22Rv1 (cell line): ENCODE measurements around the gene KCNQ2.

Experiments used
- CTCF ChIP-seq: fragments of 450-650 bp; IDR thresholded peaks from 2 replicates; pipeline ENCODE4 v1.5.1; 2017; ENCODE audit warnings: mild to moderate bottlenecking
- ZFX ChIP-seq: fragments of 450-650 bp; IDR thresholded peaks from 2 replicates; pipeline ENCODE4 v1.6.1; 2017; ENCODE audit warnings: antibody characterized with exemption, borderline replicate concordance

- TF ChIP-seq CTCF (no peak), ZFX (no peak)
Measured at GRCh38 chr20:63408684-63409046, 63.8 kb downstream of the KCNQ2 start.
